Peyer's patch (tissue), 4 donors: ENCODE results near the gene TSEN34.

Experiments
- CTCF ChIP-seq, 6 experiments: fragments of 450-650 bp in 4 of 6; fragments of 200-600 bp in 2 of 6; sonication (generic) in 1 of 6; IDR thresholded peaks; one replicate each; pipeline ENCODE4 v1.5.1; 2017 to 2019; ENCODE audit warnings: antibody characterized with exemption in 6 of 6, mild to moderate bottlenecking in 3 of 6, moderate library complexity in 1 of 6
- POLR2A ChIP-seq, 2 donors: fragments of 450-650 bp; IDR thresholded peaks; one replicate each; pipeline ENCODE4 v1.5.1; 2017; ENCODE audit warnings: antibody characterized with exemption in 2 of 2, mild to moderate bottlenecking in 2 of 2, moderate library complexity in 2 of 2

GRCh38 chr19:54218960-54219661, 28.0 kb downstream of the TSEN34 start:
- TF ChIP-seq CTCF (IDR thresholded peaks at IDR 0.05) = no peak
- no peak for TF ChIP-seq POLR2A (IDR thresholded peaks at IDR 0.05)
